CD4-positive, alpha-beta T cell (primary cell): ENCODE results near the gene CD177. TPM values are rescaled to one million over a fixed set of nuclear protein-coding genes. Genes with fewer than 3 reads are reported as not detected.
A peak's percentile ranks its signal among the peaks of the same experiment; 100 is the strongest.

Experiments used
- ATAC-seq: fragments of 200-7000 bp; cut with Tn5 transposase; one replicate; pipeline ENCODE4 v1.10.0; 2022; ENCODE audit warnings: mild to moderate bottlenecking; ENCODE audit not compliant: poor library complexity
- CTCF ChIA-PET: fragments of 350-600 bp; sonication (Branson Sonifier 250); formaldehyde crosslinking; loops from one replicate; lab custom pipeline; 2021; ENCODE audit warnings: antibody characterized with exemption, inconsistent platforms; lab: Charles Lee
- POLR2A ChIA-PET: fragments of 350-600 bp; sonication (Branson Sonifier 250); formaldehyde crosslinking; loops from one replicate; lab custom pipeline; 2021; ENCODE audit warnings: antibody characterized with exemption, inconsistent platforms; lab: Charles Lee
- DNase-seq, 14 experiments: peaks; one replicate each; pipeline ENCODE4 v3.0.0-alpha.2; 2013 to 2020; ENCODE audit warnings: mixed read lengths in 2 of 14
- H3K27ac ChIP-seq, 2 donors: one replicate each; pipeline versions ENCODE4 v1.5.1 to v1.7.0; 2013; ENCODE audit warnings: low read length in 2 of 2, low read depth in 1 of 2, mild to moderate bottlenecking in 1 of 2
- H3K27me3 ChIP-seq, 2 experiments: 1 replicate in 1 of 2; 2 replicates in 1 of 2; pipeline versions ENCODE4 v1.6.1 to v1.7.0; 2013; ENCODE audit warnings: low read length in 2 of 2, control low read depth in 1 of 2, mild to moderate bottlenecking in 1 of 2, moderate library complexity in 1 of 2; ENCODE audit not compliant: insufficient read depth in 2 of 2, control insufficient read depth in 1 of 2
- H3K36me3 ChIP-seq: one replicate; pipeline ENCODE4 v1.6.1; 2013; ENCODE audit warnings: low read length, control low read depth; ENCODE audit not compliant: insufficient read depth
- H3K4me1 ChIP-seq: one replicate; pipeline ENCODE4 v1.6.1; 2013; ENCODE audit warnings: low read length, control low read depth; ENCODE audit not compliant: insufficient read depth
- H3K4me3 ChIP-seq: one replicate; pipeline ENCODE4 v1.5.1; 2013; ENCODE audit warnings: mild to moderate bottlenecking, low read length, moderate library complexity
- H3K9me3 ChIP-seq, 2 experiments: 1 replicate in 1 of 2; 2 replicates in 1 of 2; pipeline versions ENCODE4 v1.6.1 to v1.7.0; 2013; ENCODE audit warnings: low read length in 2 of 2, mild to moderate bottlenecking in 2 of 2, control low read depth in 1 of 2, moderate library complexity in 1 of 2; ENCODE audit not compliant: control insufficient read depth in 1 of 2, insufficient read depth in 1 of 2
- H3K27ac Mint-ChIP-seq: one replicate; pipeline ENCODE4 v1.8.0; 2020; ENCODE audit warnings: mixed read lengths
- H3K27me3 Mint-ChIP-seq: one replicate; pipeline ENCODE4 v1.8.0; 2021; ENCODE audit warnings: mixed read lengths
- H3K36me3 Mint-ChIP-seq: one replicate; pipeline ENCODE4 v1.8.0; 2021; ENCODE audit warnings: low read depth, mixed read lengths
- H3K4me1 Mint-ChIP-seq: one replicate; pipeline ENCODE4 v1.8.0; 2021; ENCODE audit warnings: low read depth, mixed read lengths
- H3K4me3 Mint-ChIP-seq: one replicate; pipeline ENCODE4 v1.8.0; 2020; ENCODE audit warnings: mild to moderate bottlenecking, mixed read lengths
- H3K9me3 Mint-ChIP-seq: one replicate; pipeline ENCODE4 v1.8.0; 2020; ENCODE audit warnings: mixed read lengths
- intact Hi-C, 2 experiments: fragments of 100-400 bp; cut with DNase I in 1 of 2; cut with micrococcal nuclease in 1 of 2; formaldehyde crosslinking; loops; one replicate each; pipeline versions ENCODE4 v1.15.1 to v1.9.0; 2023 to 2025; cut with DNase I, micrococcal nuclease
- polyA plus RNA-seq, 2 donors: library from polyadenylated mRNA; unstranded; fragments of 120-200 nt; gene quantifications; one replicate each; pipeline ENCODE4 v1.2.1, GENCODE V29; 2013
- total RNA-seq, 174 experiments: library from RNA in 2 of 174; stranded (reverse) in 2 of 174; gene quantifications; one replicate each; pipeline ENCODE4 v1.2.3 and lab custom pipeline; 2021 to 2026
- TF ChIP-seq, protein P1 (sequence below): fragments of 200-600 bp; IDR thresholded peaks from one replicate; pipeline ENCODE4 v1.8.0; 2022; ENCODE audit warnings: antibody characterized with exemption, mild to moderate bottlenecking

Gene CD177
- total RNA-seq (not detected), total RNA-seq (lab: John Stamatoyannopoulos, UW) (0 to 0.36 (median 0) reads per million in 172 experiments)
- not detected for polyA plus RNA-seq (2013, experiment 1 of 2)
- polyA plus RNA-seq (2013, experiment 2 of 2): 0.03 TPM

DNA sequence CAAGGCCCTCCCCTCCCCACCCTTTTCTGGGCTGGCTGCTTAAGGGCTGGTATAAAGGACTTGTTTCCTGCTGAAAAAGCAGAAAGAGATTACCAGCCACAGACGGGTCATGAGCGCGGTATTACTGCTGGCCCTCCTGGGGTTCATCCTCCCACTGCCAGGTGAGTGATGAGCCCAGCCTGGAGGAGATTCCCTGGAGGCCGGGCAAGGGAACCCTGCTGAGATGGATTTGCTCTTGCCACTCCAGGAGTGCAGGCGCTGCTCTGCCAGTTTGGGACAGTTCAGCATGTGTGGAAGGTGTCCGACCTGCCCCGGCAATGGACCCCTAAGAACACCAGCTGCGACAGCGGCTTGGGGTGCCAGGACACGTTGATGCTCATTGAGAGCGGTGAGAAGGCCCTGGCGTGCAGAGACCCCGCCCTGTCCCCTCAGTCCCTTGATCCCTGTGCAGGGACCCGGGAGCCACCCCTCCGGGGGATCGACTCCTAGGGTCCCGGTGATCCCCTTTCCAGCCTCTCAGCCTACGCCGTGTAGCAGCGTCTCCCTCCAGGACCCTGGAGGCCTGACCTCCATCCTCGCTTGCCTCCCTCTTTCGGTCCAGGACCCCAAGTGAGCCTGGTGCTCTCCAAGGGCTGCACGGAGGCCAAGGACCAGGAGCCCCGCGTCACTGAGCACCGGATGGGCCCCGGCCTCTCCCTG lies at the start of gene CD177:
Gene CD177 (plus strand): TSS at position 81 of the 699 bp plus-strand sequence. CDS start 29 bp downstream, at position 110.
- no peaks in the 10 kb centered on the region for H3K36me3 Mint-ChIP-seq
- no peak within 1 kb of the TSS for H3K4me3 ChIP-seq
- peaks cover 35% of the 10 kb centered on the region for H3K27me3 Mint-ChIP-seq
- peaks cover 3 to 4% of the 10 kb centered on the region in 2 experiments for H3K27me3 ChIP-seq
- no peak within 1 kb of the TSS for H3K4me3 Mint-ChIP-seq
- TF ChIP-seq, protein P1, sequence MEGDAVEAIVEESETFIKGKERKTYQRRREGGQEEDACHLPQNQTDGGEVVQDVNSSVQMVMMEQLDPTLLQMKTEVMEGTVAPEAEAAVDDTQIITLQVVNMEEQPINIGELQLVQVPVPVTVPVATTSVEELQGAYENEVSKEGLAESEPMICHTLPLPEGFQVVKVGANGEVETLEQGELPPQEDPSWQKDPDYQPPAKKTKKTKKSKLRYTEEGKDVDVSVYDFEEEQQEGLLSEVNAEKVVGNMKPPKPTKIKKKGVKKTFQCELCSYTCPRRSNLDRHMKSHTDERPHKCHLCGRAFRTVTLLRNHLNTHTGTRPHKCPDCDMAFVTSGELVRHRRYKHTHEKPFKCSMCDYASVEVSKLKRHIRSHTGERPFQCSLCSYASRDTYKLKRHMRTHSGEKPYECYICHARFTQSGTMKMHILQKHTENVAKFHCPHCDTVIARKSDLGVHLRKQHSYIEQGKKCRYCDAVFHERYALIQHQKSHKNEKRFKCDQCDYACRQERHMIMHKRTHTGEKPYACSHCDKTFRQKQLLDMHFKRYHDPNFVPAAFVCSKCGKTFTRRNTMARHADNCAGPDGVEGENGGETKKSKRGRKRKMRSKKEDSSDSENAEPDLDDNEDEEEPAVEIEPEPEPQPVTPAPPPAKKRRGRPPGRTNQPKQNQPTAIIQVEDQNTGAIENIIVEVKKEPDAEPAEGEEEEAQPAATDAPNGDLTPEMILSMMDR: no peak
- no peak within 1 kb of the TSS for H3K27ac Mint-ChIP-seq
- H3K9me3 ChIP-seq: no peaks in the 10 kb centered on the region
- no peaks in the 10 kb centered on the region for H3K9me3 Mint-ChIP-seq
- intact Hi-C loops: no loop called here
- no peak within 1 kb of the TSS for H3K27ac ChIP-seq
- DNase-seq (no peak), ATAC-seq (no peak)
- H3K4me1 Mint-ChIP-seq: no peaks in the 10 kb centered on the region
- no peaks in the 10 kb centered on the region for H3K4me1 ChIP-seq
- H3K36me3 ChIP-seq: no peaks in the 10 kb centered on the region
- POLR2A ChIA-PET: no interaction called here
- CTCF ChIA-PET: no interaction called here

- no peaks in the 10 kb centered on the region for H3K4me1 Mint-ChIP-seq
- TF ChIP-seq, protein P1: no peak
- no peak overlapping the region for H3K4me3 Mint-ChIP-seq
- H3K27ac Mint-ChIP-seq: no peak overlapping the region
- H3K9me3 ChIP-seq: no peaks in the 10 kb centered on the region
- peaks cover 3 to 9% of the 10 kb centered on the region in 2 experiments for H3K27me3 ChIP-seq
- CTCF ChIA-PET: no interaction called here
- ATAC-seq (no peak), DNase-seq (peak in 1 of 14 experiments; percentile 5)
- H3K36me3 ChIP-seq: no peaks in the 10 kb centered on the region
- POLR2A ChIA-PET: no interaction called here
- H3K27me3 Mint-ChIP-seq: peaks cover 56% of the 10 kb centered on the region
- intact Hi-C loops: no loop called here
- no peaks in the 10 kb centered on the region for H3K9me3 Mint-ChIP-seq
- no peak overlapping the region for H3K4me3 ChIP-seq
- H3K4me1 ChIP-seq: no peaks in the 10 kb centered on the region
- no peaks in the 10 kb centered on the region for H3K36me3 Mint-ChIP-seq
- H3K27ac ChIP-seq: no peak overlapping the region
Observed at GRCh38 chr19:43305642-43306041, 47.8 kb upstream of the CD177 start.

DNA sequence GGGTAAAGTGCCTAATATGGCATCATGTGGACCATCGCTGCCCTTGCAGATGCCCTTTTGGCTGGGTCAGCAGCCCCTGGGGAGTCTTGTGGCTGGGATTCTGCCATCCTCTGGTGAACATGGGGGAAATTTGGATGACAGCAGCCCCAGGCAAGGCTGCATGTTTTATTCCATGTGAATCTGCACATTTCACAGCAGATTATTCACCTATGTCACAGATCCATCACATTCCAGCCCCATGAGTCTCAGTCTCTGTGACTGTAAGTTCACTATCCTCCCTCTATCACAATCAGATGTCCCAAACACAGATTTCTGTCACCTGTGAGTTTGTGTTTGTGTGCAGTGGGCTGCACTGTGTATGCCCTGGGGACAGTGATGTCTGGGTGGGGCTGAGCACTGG lies 47.4 kb upstream of the CD177 start:
- TF ChIP-seq, protein P1: no peak
- Mint-ChIP-seq H3K27me3 (peaks cover 52% of the 10 kb centered on the region), H3K4me3 (no peak overlapping the region), H3K27ac (no peak overlapping the region), H3K36me3 (no peaks in the 10 kb centered on the region), H3K9me3 (no peaks in the 10 kb centered on the region), H3K4me1 (no peaks in the 10 kb centered on the region)
- ChIA-PET CTCF (no interaction called here), POLR2A (no interaction called here)
- intact Hi-C loops: no loop called here
- Histone ChIP-seq H3K36me3 (no peaks in the 10 kb centered on the region), H3K4me3 (no peak overlapping the region), H3K27me3 (peaks cover 3 to 9% of the 10 kb centered on the region in 2 experiments), H3K27ac (no peak overlapping the region), H3K9me3 (no peaks in the 10 kb centered on the region), H3K4me1 (no peaks in the 10 kb centered on the region)
- DNase-seq (no peak), ATAC-seq (no peak)
